GM21717 (cell line): Measurements from ENCODE around the gene TXNL1.
"Not testable (repeated sequence)": the region's sequence is repeated elsewhere in the genome, so short reads cannot be mapped to it uniquely, and the experiment has no call there.

Source experiments
- ATAC-seq: cut with Tn5 transposase; IDR thresholded peaks from one replicate; pipeline ENCODE4 v1.9.1; 2021; ENCODE audit warnings: mild to moderate bottlenecking, moderate library complexity; ENCODE audit not compliant: unreplicated experiment

TXNL1 gene

DNA sequence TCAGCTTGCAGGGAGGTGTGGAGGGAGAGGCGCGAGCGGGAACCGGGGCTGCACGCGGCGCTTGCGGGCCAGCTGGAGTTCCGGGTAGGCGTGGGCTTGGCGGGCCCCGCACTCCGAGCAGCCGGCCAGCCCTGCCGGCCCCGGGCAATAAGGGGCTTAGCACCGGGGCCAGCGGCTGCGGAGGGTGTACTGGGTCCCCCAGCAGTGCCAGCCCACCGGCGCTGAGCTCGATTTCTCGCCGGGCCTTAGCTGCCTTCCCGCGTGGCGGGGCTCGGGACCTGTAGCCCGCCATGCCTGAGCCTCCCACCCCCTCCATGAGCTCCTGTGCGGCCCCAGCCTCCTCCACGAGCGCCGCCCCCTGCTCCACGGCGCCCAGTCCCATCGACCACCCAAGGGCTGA is 66.1 kb downstream of the TXNL1 start:
- ATAC-seq, result not testable (repeated sequence)

DNA sequence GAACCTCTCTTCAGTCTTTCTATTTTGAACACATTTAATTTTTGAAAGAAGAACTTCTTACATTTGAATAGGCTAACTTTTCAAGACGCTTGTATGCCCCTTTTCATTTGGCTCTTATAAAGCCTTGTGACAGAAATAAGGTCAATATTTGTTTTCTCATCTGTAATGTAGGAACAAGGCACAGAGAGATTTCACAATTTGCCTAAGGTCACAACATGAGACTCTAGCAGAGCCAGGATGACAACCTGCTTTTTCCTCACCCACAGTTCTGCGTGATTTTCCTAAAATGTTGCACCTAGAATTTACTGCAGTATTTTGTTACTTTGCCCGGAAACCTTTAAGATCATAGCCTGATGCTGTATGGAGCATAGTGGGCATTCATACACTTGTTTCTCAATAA is 67.4 kb downstream of the TXNL1 start:
- no peak for ATAC-seq

DNA sequence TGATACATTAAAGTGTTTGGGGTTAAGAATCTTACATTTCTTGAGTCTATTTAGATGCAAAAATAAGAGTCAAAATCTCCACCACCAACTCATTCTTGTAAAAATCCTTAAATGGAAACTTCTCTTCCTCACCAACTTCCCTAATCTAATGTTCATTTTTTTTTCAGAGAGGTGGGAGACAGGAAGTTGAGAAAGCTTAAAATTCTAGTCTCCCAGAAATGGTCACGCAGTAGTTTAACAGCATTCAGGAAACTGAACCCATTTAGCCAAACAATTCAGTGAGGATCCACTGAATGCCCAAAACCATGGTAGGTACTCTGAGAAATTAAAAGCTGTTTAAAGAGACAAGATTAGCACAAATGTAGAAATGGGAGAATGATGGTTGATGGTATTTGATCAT is 69.0 kb downstream of the TXNL1 start:
- no peak for ATAC-seq

DNA sequence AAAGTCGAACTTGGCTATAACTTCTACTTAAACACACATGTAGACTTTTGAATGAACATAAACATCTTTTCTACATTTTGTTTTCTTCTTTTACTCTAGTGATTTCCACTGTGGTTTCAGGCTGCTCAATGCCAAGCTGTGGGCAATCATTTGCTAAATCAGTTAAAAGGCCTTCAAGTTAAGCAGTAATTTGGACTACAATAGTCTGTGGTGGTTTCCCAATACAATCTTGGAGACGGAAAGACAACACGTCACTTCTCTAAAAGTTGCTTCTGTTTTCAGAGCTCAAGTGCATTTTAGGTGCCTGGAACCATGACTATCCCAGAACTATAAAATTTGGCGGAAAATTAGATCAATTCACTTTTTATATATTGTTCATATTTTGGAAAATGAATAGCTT is 69.4 kb downstream of the TXNL1 start:
- ATAC-seq, result no peak

DNA sequence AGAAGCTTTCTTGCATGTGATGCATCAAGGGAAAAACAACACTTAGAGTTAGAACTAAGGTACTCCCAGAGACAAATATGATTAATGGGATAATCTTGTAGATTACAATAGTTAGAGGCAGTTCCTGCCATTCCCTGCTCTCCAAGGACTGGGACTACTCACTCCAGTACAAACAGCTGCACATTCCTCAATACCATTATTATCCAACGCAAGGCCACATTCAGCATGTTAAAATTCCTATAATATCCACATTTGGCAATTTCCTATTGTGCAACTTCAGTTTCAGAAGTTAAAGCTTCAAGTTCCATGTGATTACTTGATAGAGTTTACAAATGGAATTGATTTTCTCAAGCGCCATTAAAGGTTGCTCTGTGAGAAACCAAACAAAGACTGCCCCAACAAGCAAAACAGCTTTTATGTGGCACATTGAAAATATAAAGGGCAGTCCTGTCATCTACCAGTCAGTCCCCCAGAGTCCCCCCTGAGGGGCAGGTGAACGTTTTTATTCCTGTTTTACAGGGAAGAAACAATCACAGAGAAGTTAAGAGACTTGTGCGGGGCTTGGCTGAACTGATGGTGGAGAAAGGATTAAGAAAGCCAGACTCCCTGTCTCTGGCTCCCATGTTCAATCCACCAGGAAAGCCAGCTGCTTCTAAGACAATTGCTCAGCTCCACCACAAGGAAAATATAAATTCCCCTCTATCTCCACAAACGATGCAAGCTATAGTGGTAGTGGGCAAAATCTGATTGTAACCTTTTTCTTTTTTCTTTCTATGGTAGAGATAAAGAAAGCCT is 72.6 kb downstream of the TXNL1 start:
- ATAC-seq, result no peak

DNA sequence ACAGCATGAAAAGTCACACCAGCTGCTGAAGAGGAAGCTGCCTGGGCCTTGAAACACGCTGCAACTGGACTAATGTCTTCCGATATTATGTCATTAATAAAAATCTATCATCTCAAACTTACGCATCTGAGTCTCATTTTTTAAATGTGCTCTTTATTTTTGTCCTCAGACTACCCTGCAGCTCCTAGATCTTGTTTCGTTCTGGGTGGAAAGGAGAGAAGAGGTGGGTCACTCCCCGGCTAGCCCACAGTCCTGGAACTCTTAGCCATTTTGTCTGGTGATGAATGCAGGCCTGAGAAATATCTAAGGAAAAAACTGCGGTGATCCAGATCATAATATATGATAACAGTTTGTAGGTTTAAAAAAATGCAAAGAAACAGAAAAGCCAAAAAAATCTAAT is 73.3 kb downstream of the TXNL1 start:
- no peak for ATAC-seq

DNA sequence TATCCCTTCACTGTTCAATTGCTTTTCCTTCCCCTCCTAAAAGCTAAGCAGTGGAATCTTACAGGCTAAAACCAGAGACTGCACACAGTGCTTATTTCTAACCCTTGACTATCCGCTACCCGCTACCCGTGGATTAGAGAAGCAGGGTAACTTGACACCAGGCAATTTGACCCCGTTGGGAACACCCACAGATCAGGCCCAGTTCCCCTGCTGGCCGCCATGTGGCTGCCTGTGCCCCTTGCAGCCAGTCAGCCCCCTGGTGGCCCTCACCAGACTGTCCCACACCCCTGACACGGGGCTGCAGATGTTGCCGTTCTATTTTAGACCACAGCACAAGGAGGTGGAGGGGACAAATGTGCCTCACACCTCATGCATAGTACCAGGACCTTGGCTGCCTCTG is 74.8 kb downstream of the TXNL1 start:
- no peak for ATAC-seq

DNA sequence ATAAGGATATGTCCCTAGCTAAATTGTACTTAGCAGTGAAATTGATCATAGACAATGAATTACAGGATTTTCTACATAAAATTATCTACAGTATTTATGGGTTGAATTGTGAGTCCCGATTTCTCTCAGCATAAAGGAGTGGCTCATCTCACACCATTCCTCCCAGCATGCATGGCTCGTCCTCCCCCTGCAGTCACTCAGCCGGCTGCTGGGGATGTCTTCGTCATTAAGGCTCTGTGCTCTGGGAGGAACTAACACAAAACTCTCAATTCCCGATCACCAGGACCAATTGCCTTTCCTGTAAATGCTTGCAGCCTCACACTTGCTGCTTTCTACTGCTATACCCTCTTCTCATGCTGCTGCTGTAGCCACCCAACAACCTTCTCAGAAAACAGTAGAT is 75.9 kb downstream of the TXNL1 start:
- ATAC-seq, result no peak

DNA sequence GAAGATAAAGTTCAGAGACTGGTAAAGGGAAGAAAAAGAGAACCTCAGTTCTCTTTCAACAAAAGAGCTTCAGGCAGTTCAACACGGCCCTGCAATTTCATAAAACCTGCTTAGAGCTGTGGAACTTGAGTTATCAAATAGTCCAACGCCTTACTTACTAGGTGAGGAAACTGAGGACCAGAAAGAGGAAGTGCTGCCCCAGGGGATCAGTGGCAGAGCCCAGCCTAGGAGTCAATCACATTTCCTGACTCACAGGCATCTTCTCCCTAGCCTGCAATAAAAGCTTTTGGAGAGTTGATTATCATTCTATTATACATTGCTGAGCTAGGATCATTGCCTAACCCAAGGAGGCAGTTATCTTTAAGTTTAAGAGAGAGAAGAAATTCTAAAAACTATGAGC is 77.4 kb downstream of the TXNL1 start:
- ATAC-seq, result no peak

DNA sequence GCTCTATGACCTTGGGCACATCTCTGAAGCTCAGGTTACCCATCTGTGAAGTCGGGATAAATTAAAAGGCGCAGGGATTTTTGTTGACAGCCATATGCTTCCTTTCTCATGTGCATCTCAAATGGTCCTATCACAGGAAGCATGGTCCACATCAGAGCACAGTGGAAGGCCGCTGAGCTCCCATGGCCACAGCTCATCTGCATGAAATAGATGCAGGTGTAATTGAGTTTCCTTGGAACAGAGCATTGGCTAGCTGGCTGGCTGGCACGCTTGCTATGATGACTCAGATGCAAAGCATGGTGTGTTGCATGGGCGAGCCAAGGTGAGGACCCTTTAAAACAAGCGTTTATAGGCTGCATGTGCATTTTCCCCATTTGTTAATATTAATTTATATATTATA is 79.3 kb downstream of the TXNL1 start:
- no peak for ATAC-seq

DNA sequence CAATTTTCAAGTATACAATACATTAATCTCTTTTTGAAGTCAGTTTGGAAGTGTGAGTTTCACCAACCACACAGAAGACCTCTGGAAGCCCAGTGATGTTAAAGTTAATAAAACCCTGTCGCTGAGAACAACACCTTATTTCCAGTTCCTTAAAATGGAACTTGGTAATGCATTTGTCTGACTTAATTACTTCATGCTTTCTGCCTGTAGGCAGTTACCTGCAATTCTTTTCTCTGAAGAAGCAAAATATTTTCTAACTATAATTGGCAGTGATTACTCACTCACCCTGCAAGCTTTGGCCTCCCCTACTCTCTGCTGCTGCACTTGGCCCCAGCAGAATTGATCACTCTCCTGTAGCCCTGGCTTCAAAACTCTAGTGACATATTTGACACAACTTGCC is 81.5 kb downstream of the TXNL1 start:
- ATAC-seq, result no peak

DNA sequence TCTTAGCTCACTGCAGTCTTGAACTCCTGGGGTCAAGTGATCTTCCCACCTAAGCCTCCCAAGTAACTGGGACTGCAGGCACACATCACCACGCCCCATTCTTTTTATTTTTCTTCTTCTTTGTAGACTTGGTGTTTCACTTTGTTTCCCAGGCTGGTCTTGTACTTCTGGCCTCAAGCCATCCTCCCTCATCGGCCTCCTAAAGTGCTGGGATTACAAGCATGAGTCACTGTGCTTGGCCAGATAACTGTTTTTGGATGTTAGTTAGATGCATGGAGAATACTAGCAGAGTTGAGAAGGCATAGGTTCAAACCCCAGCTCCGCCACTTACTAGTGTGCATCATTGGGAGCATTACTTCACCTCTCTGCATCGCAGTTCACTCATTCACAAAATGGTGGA is 88.3 kb downstream of the TXNL1 start:
- ATAC-seq, result no peak
